Skeletal muscle tissue (tissue), 4 donors: ENCODE results near the gene CCDC68. TPM values are rescaled to one million over a fixed set of nuclear protein-coding genes. Genes with fewer than 3 reads are reported as not detected.

Experiments
- H3K27ac ChIP-seq: one replicate; pipeline ENCODE4 v1.7.0; 2013; ENCODE audit warnings: mild to moderate bottlenecking, low read depth, low read length, inconsistent platforms
- H3K27me3 ChIP-seq, 3 donors: one replicate each; pipeline ENCODE4 v1.7.0; 2013; ENCODE audit warnings: low read length in 3 of 3; ENCODE audit not compliant: control insufficient read depth in 3 of 3, insufficient read depth in 3 of 3
- H3K36me3 ChIP-seq, 3 donors: one replicate each; pipeline ENCODE4 v1.7.0; 2013; ENCODE audit warnings: low read length in 3 of 3; ENCODE audit not compliant: control insufficient read depth in 3 of 3, insufficient read depth in 3 of 3
- H3K4me1 ChIP-seq, 3 donors: one replicate each; pipeline ENCODE4 v1.7.0; 2013; ENCODE audit warnings: low read length in 3 of 3, mild to moderate bottlenecking in 3 of 3; ENCODE audit not compliant: control insufficient read depth in 3 of 3, insufficient read depth in 3 of 3
- H3K4me3 ChIP-seq, 3 donors: one replicate each; pipeline ENCODE4 v1.7.0; 2013; ENCODE audit warnings: low read length in 3 of 3
- H3K9ac ChIP-seq, 3 donors: one replicate each; pipeline ENCODE4 v1.7.0; 2013; ENCODE audit warnings: low read length in 3 of 3, mild to moderate bottlenecking in 3 of 3, moderate library complexity in 2 of 3, low read depth in 1 of 3
- H3K9me3 ChIP-seq, 3 donors: one replicate each; pipeline ENCODE4 v1.7.0; 2013; ENCODE audit warnings: low read length in 3 of 3; ENCODE audit not compliant: control insufficient read depth in 3 of 3
- total RNA-seq: library from RNA; depleted of rRNA; stranded (reverse); fragments of >200 nt; gene quantifications from one replicate; pipeline ENCODE4 v1.2.3, GENCODE V29; 2014
- donor health status: Osteomylitis.

CCDC68 gene
- total RNA-seq, 1 donor from 2014 or later = 0.52 TPM

GRCh38 chr18:54948350-54948837 is 10.9 kb downstream of the CCDC68 start:
- no peak overlapping the region for H3K9ac ChIP-seq
- no peak overlapping the region for H3K4me3 ChIP-seq
- no peaks in the 10 kb centered on the region for H3K36me3 ChIP-seq
- peaks cover 0 to 2% (median 0%) of the 10 kb centered on the region in 3 donors for H3K27me3 ChIP-seq
- H3K27ac ChIP-seq = no peak overlapping the region
- no peaks in the 10 kb centered on the region for H3K4me1 ChIP-seq
- no peaks in the 10 kb centered on the region for H3K9me3 ChIP-seq

DNA sequence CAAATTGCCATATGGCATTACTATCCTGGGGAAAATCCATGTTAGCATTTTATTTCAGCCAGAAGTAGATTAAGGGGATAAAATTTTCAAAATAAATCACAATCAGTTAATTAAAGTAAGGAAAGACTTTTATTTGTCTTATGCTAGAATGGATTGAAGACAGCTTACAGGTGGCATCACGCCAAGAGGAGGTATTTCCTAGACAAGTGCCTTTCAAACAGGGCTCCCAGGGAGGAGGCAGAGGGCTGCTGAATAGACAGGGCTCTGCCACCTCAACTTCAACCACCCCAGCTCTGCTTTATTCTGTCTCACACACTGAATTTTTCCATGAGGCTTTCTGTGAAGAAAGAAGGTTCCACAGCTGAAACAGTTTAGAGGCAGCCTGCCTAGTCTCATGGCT is 12.2 kb downstream of the CCDC68 start:
- no peaks in the 10 kb centered on the region for H3K4me1 ChIP-seq
- no peaks in the 10 kb centered on the region for H3K36me3 ChIP-seq
- peaks cover 0 to 2% (median 0%) of the 10 kb centered on the region in 3 donors for H3K27me3 ChIP-seq
- H3K9ac ChIP-seq = no peak overlapping the region
- no peak overlapping the region for H3K27ac ChIP-seq
- H3K9me3 ChIP-seq = no peaks in the 10 kb centered on the region
- no peak overlapping the region for H3K4me3 ChIP-seq

DNA sequence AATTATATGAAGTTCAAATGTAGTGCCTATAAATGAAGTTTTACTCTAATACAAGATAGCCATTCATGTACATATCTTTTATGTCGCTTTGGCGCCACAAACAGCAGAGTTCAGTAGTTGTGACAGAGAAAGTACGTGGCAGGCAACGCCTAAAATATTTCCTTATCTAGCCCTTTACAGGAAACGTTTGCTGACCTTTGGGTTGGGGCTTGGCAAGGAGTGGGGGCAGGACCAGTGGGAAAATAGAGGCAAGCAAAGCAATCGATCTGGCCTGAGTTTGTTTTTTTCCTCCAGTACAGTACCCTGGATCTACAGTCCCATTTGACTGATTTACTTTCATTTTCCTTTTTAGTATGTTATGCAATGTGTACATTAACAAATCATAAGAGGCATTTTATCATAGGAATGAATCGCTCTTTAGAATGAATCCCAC is 13.1 kb downstream of the CCDC68 start:
- Histone ChIP-seq H3K9ac (peak overlapping the region in 1 of 3 donors; percentile 57), H3K4me3 (peak overlapping the region; percentile 2 to 70 (median 47)), H3K4me1 (no peaks in the 10 kb centered on the region), H3K27ac (peak overlapping the region; percentile 18), H3K36me3 (no peaks in the 10 kb centered on the region), H3K27me3 (peaks cover 0 to 2% (median 0%) of the 10 kb centered on the region in 3 donors), H3K9me3 (no peaks in the 10 kb centered on the region)

GRCh38 chr18:54945576-54946125 is 13.6 kb downstream of the CCDC68 start:
- Histone ChIP-seq H3K4me3 (peak overlapping the region in 1 of 3 donors; percentile 5), H3K27ac (peak overlapping the region; percentile 18)

DNA sequence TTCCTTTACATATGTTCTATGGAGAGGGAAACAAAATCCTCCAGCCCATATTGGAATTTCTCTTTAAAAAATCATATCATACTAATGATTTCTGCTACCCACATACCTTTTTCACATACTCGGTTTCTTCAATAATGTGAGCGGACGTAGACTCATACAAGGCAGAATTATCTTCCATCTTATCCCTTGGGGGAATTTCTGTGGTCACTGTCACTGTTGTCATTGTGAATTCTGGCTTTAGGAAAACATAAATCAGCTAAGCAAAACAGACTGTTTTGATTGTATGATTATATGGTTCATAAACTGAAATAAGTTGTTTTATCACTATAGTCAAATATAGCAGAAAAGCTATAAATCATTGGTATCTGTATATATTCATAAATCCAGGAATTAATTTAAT is 16.7 kb downstream of the CCDC68 start:
- H3K36me3 ChIP-seq = no peaks in the 10 kb centered on the region
- no peaks in the 10 kb centered on the region for H3K4me1 ChIP-seq
- H3K27me3 ChIP-seq = no peaks in the 10 kb centered on the region
- H3K4me3 ChIP-seq = no peak overlapping the region
- H3K27ac ChIP-seq = no peak overlapping the region
- H3K9ac ChIP-seq = no peak overlapping the region
- H3K9me3 ChIP-seq = no peaks in the 10 kb centered on the region

More at GRCh38 chr18:54945576-54946125, 13.6 kb downstream of the CCDC68 start:
- Histone ChIP-seq H3K36me3 (no peaks in the 10 kb centered on the region), H3K9me3 (no peaks in the 10 kb centered on the region), H3K4me1 (no peaks in the 10 kb centered on the region), H3K27me3 (peaks cover 0 to 2% (median 0%) of the 10 kb centered on the region in 3 donors), H3K9ac (no peak overlapping the region)

DNA sequence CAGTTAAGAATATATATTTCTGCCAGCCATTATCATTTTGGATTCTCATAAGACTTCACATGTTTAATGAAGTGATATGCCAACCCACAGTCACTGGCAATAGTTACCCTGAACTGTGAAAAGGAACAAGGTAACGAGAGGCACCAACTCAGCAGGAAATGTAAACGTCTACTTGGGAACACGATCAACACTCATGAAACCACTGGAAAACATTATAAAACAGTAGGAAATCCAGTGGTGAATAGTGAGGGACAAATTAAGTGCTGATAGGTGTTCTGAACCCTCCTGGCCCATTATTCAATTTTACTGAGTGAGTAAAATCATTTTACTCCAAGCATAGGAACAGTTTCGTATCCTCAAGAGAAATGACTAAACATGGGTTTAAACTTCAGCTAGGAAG is 17.1 kb downstream of the CCDC68 start:
- H3K9me3 ChIP-seq = no peaks in the 10 kb centered on the region
- H3K4me1 ChIP-seq = no peaks in the 10 kb centered on the region
- H3K4me3 ChIP-seq = no peak overlapping the region
- no peak overlapping the region for H3K27ac ChIP-seq
- H3K27me3 ChIP-seq = no peaks in the 10 kb centered on the region
- H3K36me3 ChIP-seq = no peaks in the 10 kb centered on the region
- H3K9ac ChIP-seq = no peak overlapping the region

DNA sequence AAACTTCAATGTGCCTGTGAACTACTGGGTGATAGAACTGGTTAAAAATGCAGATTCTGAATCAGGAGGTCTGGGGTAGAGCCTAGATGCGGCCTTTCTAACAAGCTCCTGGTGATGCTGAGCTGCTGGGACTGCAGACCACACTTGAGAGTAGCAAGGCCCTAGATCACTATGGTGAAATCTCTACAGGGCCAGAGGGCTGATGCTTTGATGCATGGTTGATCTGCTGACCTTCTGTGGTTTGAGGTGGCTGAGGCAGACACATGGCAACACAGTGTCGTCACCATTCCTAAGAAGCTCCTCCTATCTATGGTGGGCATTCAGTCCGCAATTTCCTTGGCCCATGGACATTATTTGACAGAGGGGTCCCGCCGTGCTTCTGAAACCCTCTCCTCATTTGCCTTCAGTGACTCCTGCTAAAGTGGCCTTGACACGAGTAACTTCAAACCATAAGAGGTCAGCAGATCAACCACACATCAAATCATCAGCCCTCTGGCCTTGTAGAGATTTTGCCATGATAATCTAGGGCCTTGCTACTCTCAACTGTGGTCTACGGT is 19.8 kb downstream of the CCDC68 start:
- Histone ChIP-seq H3K4me3 (no peak overlapping the region), H3K9me3 (no peaks in the 10 kb centered on the region), H3K27me3 (peaks cover 0 to 6% (median 0%) of the 10 kb centered on the region in 3 donors), H3K4me1 (no peaks in the 10 kb centered on the region), H3K9ac (no peak overlapping the region), H3K27ac (no peak overlapping the region), H3K36me3 (no peaks in the 10 kb centered on the region)

DNA sequence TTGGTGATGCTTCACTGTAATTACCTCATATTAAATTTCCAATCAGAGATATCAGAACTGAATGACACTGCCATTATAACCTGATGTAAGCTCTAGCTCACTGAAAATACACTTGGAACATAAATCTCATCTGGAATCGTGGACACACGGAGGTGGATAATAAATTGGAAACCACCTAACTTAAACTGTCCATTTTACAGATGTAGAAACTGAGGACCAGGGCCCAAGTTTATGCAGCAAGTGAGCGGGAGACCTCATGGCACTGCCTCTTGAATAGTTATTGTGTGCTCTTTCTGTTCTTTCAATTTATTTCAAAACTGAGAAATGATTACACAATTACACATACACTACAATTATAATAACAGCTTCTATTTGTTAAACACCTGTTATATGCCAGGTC is 20.8 kb downstream of the CCDC68 start:
- Histone ChIP-seq H3K4me1 (no peaks in the 10 kb centered on the region), H3K4me3 (no peak overlapping the region), H3K27me3 (peaks cover 0 to 6% (median 0%) of the 10 kb centered on the region in 3 donors), H3K9ac (no peak overlapping the region), H3K27ac (no peak overlapping the region), H3K36me3 (no peaks in the 10 kb centered on the region), H3K9me3 (no peaks in the 10 kb centered on the region)

DNA sequence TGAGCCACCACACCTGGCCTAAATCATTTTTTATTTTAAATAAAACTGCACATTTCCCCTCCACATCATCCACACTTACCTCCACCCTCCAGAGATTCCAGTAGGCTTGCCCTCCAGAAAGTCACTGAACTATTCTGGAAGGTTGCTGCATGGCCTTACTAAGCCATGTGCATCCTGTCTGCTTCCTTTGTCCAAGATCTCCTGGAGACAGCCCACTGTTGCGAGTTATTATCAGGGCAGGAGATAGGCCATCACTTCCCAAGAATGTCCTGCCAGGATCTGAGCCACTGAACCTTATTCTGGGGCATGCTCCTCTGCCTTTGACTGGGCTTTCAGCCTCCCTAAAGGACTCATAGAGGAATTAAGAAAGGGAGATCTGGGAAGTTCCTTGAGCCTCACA is 26.8 kb downstream of the CCDC68 start:
- H3K36me3 ChIP-seq = no peaks in the 10 kb centered on the region
- no peak overlapping the region for H3K9ac ChIP-seq
- H3K4me3 ChIP-seq = no peak overlapping the region
- H3K27me3 ChIP-seq = peaks cover 0 to 6% (median 0%) of the 10 kb centered on the region in 3 donors
- no peaks in the 10 kb centered on the region for H3K9me3 ChIP-seq
- H3K4me1 ChIP-seq = no peaks in the 10 kb centered on the region
- no peak overlapping the region for H3K27ac ChIP-seq

- Histone ChIP-seq H3K4me3 (no peak overlapping the region), H3K27me3 (no peaks in the 10 kb centered on the region), H3K4me1 (no peaks in the 10 kb centered on the region), H3K9me3 (no peaks in the 10 kb centered on the region), H3K9ac (no peak overlapping the region), H3K36me3 (no peaks in the 10 kb centered on the region), H3K27ac (no peak overlapping the region)
Measured at GRCh38 chr18:54931152-54931551, 28.1 kb downstream of the CCDC68 start.
